HCT116 (cell line): Measurements from ENCODE around the gene KIRREL1. TPM values are rescaled to one million over a fixed set of nuclear protein-coding genes. Genes with fewer than 3 reads are reported as not detected.
A peak's percentile ranks its signal among the peaks of the same experiment; 100 is the strongest.

Experiments used
- ATAC-seq: fragments of 200-7000 bp; cut with Tn5 transposase; 2 replicates; pipeline ENCODE4 v1.9.1; 2020; ENCODE audit warnings: mild to moderate bottlenecking, moderate library complexity
- BruUV-seq: library from RNA; stranded (reverse); fragments of 400-500 nt; replicated peaks from 2 replicates; lab custom pipeline; 2021; lab: Mats Ljungman, UMichigan
- CTCF ChIA-PET: fragments of 300-600 bp; sonication (Branson Sonifier 250); formaldehyde crosslinking; loops from one replicate; lab custom pipeline; 2021; ENCODE audit warnings: antibody characterized with exemption; lab: Charles Lee
- POLR2A ChIA-PET: fragments of 300-600, 350-600 bp; sonication (Branson Sonifier 250); formaldehyde crosslinking; loops from one replicate; lab custom pipeline; 2021; ENCODE audit warnings: antibody characterized with exemption; lab: Charles Lee
- RAD21 ChIA-PET, 2 experiments: fragments of 300-600 bp; sonication (Branson Sonifier 250); formaldehyde crosslinking; loops; one replicate each; lab custom pipeline; 2023; ENCODE audit warnings: low total read pairs in 2 of 2; ENCODE audit not compliant: uncharacterized antibody in 2 of 2, unreplicated experiment in 2 of 2, low non-redundant PET in 1 of 2; lab: Charles Lee
- DNase-seq: peaks from one replicate; pipeline ENCODE4 v3.0.0-alpha.2; 2010; ENCODE audit warnings: low read depth, low spot score
- H2AFZ ChIP-seq: fragments of 200-600 bp; shearing (Covaris generic), sonication (generic); 2 replicates; pipeline ENCODE4 v1.6.1; 2017; ENCODE audit warnings: low read depth, mixed run types, mixed read lengths, antibody characterized with exemption, low read length; ENCODE audit not compliant: poor library complexity, severe bottlenecking
- H3K27ac ChIP-seq: 2 replicates; pipeline ENCODE4 v1.5.1; 2012; ENCODE audit warnings: low read depth, low read length
- H3K27me3 ChIP-seq: fragments of 200-600 bp; sonication (generic); 2 replicates; pipeline ENCODE4 v1.6.1; 2016; ENCODE audit warnings: mixed run types, low read length, mixed read lengths; ENCODE audit not compliant: insufficient read depth
- H3K36me3 ChIP-seq, 2 experiments: fragments of 200-500 bp in 1 of 2; fragments of 200-600 bp in 1 of 2; sonication (Bioruptor generic) in 1 of 2; sonication (generic) in 1 of 2; 2 replicates each; pipeline versions ENCODE4 v1.5.1 to v1.6.1; 2014 to 2016; ENCODE audit warnings: low read length in 2 of 2, inconsistent platforms in 1 of 2, mixed read lengths in 1 of 2, mixed run types in 1 of 2; ENCODE audit not compliant: insufficient read depth in 2 of 2, control insufficient read depth in 1 of 2
- H3K4me1 ChIP-seq, 2 experiments: fragments of 200-600 bp in 1 of 2; sonication (generic) in 1 of 2; 2 replicates each; pipeline versions ENCODE4 v1.5.1 to v1.6.1; 2012 to 2017; ENCODE audit warnings: low read length in 2 of 2, inconsistent platforms in 1 of 2, mild to moderate bottlenecking in 1 of 2, mixed read lengths in 1 of 2, mixed run types in 1 of 2, moderate library complexity in 1 of 2; ENCODE audit not compliant: insufficient read depth in 2 of 2, control insufficient read depth in 1 of 2
- H3K4me2 ChIP-seq: fragments of 200-600 bp; sonication (generic); 2 replicates; pipeline ENCODE4 v1.6.1; 2017; ENCODE audit warnings: mixed run types, low read length, mixed read lengths
- H3K4me3 ChIP-seq, 2 experiments: fragments of 200-600 bp in 1 of 2; sonication (generic) in 1 of 2; replicated peaks in 1 of 2; 2 replicates each; pipeline ENCODE4 v1.5.1; 2011 to 2016; ENCODE audit warnings: low read length in 2 of 2, control low read depth in 1 of 2, low read depth in 1 of 2, mild to moderate bottlenecking in 1 of 2, mixed read lengths in 1 of 2, mixed run types in 1 of 2
- H3K79me2 ChIP-seq: fragments of 200-600 bp; sonication (generic); 2 replicates; pipeline ENCODE4 v1.6.1; 2017; ENCODE audit warnings: mild to moderate bottlenecking, mixed run types, low read length, moderate library complexity, mixed read lengths; ENCODE audit not compliant: insufficient read depth
- H3K9ac ChIP-seq: fragments of 200-600 bp; sonication (generic); 2 replicates; pipeline ENCODE4 v1.6.1; 2016; ENCODE audit warnings: low read length, mixed read lengths
- H3K9me2 ChIP-seq: fragments of 200-600 bp; sonication (generic), shearing (Covaris generic); 2 replicates; pipeline ENCODE4 v1.6.1; 2017; ENCODE audit warnings: mixed run types, mild to moderate bottlenecking, moderate library complexity; ENCODE audit not compliant: insufficient read depth
- H3K9me3 ChIP-seq, 2 experiments: fragments of 200-500 bp in 1 of 2; fragments of 200-600 bp in 1 of 2; sonication (Bioruptor generic) in 1 of 2; sonication (generic) in 1 of 2; 2 replicates each; pipeline ENCODE4 v1.6.1; 2014 to 2017; ENCODE audit warnings: low read length in 2 of 2, mixed read lengths in 2 of 2, inconsistent platforms in 1 of 2, low read depth in 1 of 2, mild to moderate bottlenecking in 1 of 2, mixed run types in 1 of 2, moderate library complexity in 1 of 2; ENCODE audit not compliant: control insufficient read depth in 1 of 2, insufficient read depth in 1 of 2
- H4K20me1 ChIP-seq: fragments of 200-600 bp; sonication (generic), shearing (Covaris generic); 2 replicates; pipeline ENCODE4 v1.6.1; 2017; ENCODE audit warnings: mixed run types, mild to moderate bottlenecking, moderate library complexity; ENCODE audit not compliant: insufficient read depth
- ATF3 ChIP-seq: IDR thresholded peaks from 2 replicates; pipeline ENCODE4 v1.6.1; 2012
- CBX3 ChIP-seq: IDR thresholded peaks from 2 replicates; pipeline ENCODE4 v1.6.1; 2012; ENCODE audit warnings: low read depth
- CTCF ChIP-seq, 3 experiments: fragments of 200-600 bp in 1 of 3; sonication (generic) in 1 of 3; IDR thresholded peaks in 2 of 3; conservative IDR thresholded peaks in 1 of 3; 2 replicates each; pipeline ENCODE4 v1.5.1; 2012 to 2017; ENCODE audit warnings: low read depth in 2 of 3, low read length in 2 of 3, antibody characterized with exemption in 1 of 3, borderline replicate concordance in 1 of 3, control low read depth in 1 of 3, mild to moderate bottlenecking in 1 of 3, mixed read lengths in 1 of 3, mixed run types in 1 of 3, moderate library complexity in 1 of 3; ENCODE audit not compliant: insufficient read depth in 1 of 3
- EZH2 ChIP-seq: fragments of 200-600 bp; sonication (generic); IDR thresholded peaks from 2 replicates; pipeline ENCODE4 v1.6.1; 2017; ENCODE audit warnings: antibody characterized with exemption, mixed run types
- FOSL1 ChIP-seq: IDR thresholded peaks from 2 replicates; pipeline ENCODE4 v1.6.1; 2012; ENCODE audit warnings: low read depth
- JUND ChIP-seq: IDR thresholded peaks from 2 replicates; pipeline ENCODE4 v1.6.1; 2012
- POLR2A ChIP-seq: IDR thresholded peaks from 2 replicates; pipeline ENCODE4 v1.7.0; 2011; ENCODE audit warnings: borderline replicate concordance; ENCODE audit not compliant: insufficient read depth, insufficient read length; ENCODE audit errors: extremely low read depth
- RAD21 ChIP-seq: IDR thresholded peaks from 2 replicates; pipeline ENCODE4 v1.6.1; 2012; ENCODE audit warnings: low read depth, mild to moderate bottlenecking
- SIN3A ChIP-seq: IDR thresholded peaks from 2 replicates; pipeline ENCODE4 v1.6.1; 2012; ENCODE audit warnings: low read depth
- SP1 ChIP-seq: IDR thresholded peaks from 2 replicates; pipeline ENCODE4 v1.6.1; 2012; ENCODE audit warnings: low read depth
- ZBTB33 ChIP-seq: IDR thresholded peaks from 2 replicates; pipeline ENCODE4 v1.6.1; 2011; ENCODE audit warnings: mild to moderate bottlenecking, low read length, moderate library complexity; ENCODE audit not compliant: insufficient replicate concordance; ENCODE audit errors: extremely low read depth
- intact Hi-C: fragments of 100-400 bp; cut with micrococcal nuclease; formaldehyde crosslinking; loops from 2 replicates; pipeline ENCODE4 v1.10.0; 2022
- total RNA-seq: library from RNA; stranded (reverse); gene quantifications from one replicate; pipeline ENCODE4 v1.2.1, GENCODE V29; 2021; ENCODE audit not compliant: unreplicated experiment

Gene KIRREL1
- total RNA-seq, 1 experiment from 2014 or later: 20.0 TPM

GRCh38 chr1:157969697-157970485, 23.6 kb upstream of the KIRREL1 start:
- no peak overlapping the region for H3K9ac ChIP-seq
- CTCF ChIA-PET: interaction anchor here (1.5 to 16.1 kb wide), 4 partner anchors 9 to 149 kb away, joined by 3 to 393 read pairs (median 6); no protein-coding TSS in a partner anchor
- peak; percentile 41 for DNase-seq
- H2AFZ ChIP-seq: no peak overlapping the region
- H3K27me3 ChIP-seq: no peaks in the 10 kb centered on the region
- no peaks in the 10 kb centered on the region for H3K79me2 ChIP-seq
- no peaks in the 10 kb centered on the region for H3K4me1 ChIP-seq
- TF ChIP-seq CTCF (IDR thresholded peaks at IDR 0.05 in 2 of 3, conservative IDR thresholded peaks at IDR 0.05 in 1 of 3; ENCODE audit: borderline replicate concordance in 1 of 3, insufficient read depth in 1 of 3, low read depth in 2 of 3, low read length in 2 of 3): peak; percentile 88 to 93 (median 89)
- no peak for TF ChIP-seq POLR2A
- TF ChIP-seq RAD21: peak; percentile 80
- no peaks in the 10 kb centered on the region for H3K9me2 ChIP-seq
- H3K9me3 ChIP-seq: no peaks in the 10 kb centered on the region
- RAD21 ChIA-PET: interaction anchor here in 1 of 2 experiments (0.9 kb wide), 1 partner anchor 152 kb away, joined by 4 read pairs; no protein-coding TSS in a partner anchor
- H3K4me2 ChIP-seq: no peak overlapping the region
- no TSS peak for BruUV-seq
- no peak overlapping the region for H3K27ac ChIP-seq
- H4K20me1 ChIP-seq: no peaks in the 10 kb centered on the region
- peak; percentile 93 for ATAC-seq
- POLR2A ChIA-PET: no interaction called here
- H3K36me3 ChIP-seq: no peaks in the 10 kb centered on the region
- H3K4me3 ChIP-seq: no peak overlapping the region
- intact Hi-C loops: loop anchor here (1.0 to 10.0 kb wide), 3 partner anchors 117 to 1105 kb away; partner anchors contain the start of gene AIM2

- Histone ChIP-seq H2AFZ (no peak overlapping the region), H4K20me1 (no peaks in the 10 kb centered on the region), H3K27me3 (no peaks in the 10 kb centered on the region), H3K9ac (no peak overlapping the region), H3K4me3 (no peak overlapping the region), H3K9me3 (no peaks in the 10 kb centered on the region), H3K9me2 (no peaks in the 10 kb centered on the region), H3K27ac (no peak overlapping the region), H3K79me2 (no peaks in the 10 kb centered on the region), H3K4me2 (no peak overlapping the region), H3K4me1 (no peaks in the 10 kb centered on the region), H3K36me3 (no peaks in the 10 kb centered on the region)
- ChIA-PET POLR2A (no interaction called here), RAD21 (interaction anchor here in 1 of 2 experiments (1.4 kb wide), 1 partner anchor 20 kb away, joined by 3 read pairs; no protein-coding TSS in a partner anchor), CTCF (interaction anchor here (1.8 to 16.1 kb wide), 3 partner anchors 20 to 147 kb away, joined by 6 to 393 read pairs (median 7); no protein-coding TSS in a partner anchor)
- no peak for ATAC-seq
- intact Hi-C loops: no loop called here
- DNase-seq: no peak
- no TSS peak for BruUV-seq
- TF ChIP-seq ZBTB33 (no peak), RAD21 (no peak), SIN3A (no peak), CBX3 (no peak), JUND (no peak), SP1 (no peak), ATF3 (no peak), FOSL1 (no peak), EZH2 (no peak)
Measured at GRCh38 chr1:157971769-157972168, 21.7 kb upstream of the KIRREL1 start.
